ENCODE measurements around the gene ELOVL1.

The ELOVL1 gene

DNA sequence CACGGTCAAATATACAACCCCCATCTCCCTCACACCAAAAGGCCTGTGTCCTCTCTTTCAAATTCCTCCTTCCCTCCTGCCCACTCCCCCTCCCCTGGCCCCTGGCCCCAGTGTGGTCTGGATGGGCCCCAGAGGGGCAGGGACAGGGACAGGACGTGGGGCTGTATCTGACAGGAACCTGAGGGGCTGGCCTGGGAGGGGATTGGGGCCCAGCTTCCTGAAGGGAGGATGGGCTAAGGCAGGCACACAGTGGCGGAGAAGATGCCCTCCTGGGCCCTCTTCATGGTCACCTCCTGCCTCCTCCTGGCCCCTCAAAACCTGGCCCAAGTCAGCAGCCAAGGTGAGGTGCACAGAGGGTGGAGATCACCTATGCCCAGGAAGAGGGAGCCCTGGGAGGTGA is 30.2 kb downstream of the ELOVL1 start, which contains the start of gene MPL:
TSS of gene MPL (plus strand) at position 231 of the 400 bp plus-strand sequence. CDS start at position 262, 31 bp downstream.
- TF ChIP-seq, protein P1, sequence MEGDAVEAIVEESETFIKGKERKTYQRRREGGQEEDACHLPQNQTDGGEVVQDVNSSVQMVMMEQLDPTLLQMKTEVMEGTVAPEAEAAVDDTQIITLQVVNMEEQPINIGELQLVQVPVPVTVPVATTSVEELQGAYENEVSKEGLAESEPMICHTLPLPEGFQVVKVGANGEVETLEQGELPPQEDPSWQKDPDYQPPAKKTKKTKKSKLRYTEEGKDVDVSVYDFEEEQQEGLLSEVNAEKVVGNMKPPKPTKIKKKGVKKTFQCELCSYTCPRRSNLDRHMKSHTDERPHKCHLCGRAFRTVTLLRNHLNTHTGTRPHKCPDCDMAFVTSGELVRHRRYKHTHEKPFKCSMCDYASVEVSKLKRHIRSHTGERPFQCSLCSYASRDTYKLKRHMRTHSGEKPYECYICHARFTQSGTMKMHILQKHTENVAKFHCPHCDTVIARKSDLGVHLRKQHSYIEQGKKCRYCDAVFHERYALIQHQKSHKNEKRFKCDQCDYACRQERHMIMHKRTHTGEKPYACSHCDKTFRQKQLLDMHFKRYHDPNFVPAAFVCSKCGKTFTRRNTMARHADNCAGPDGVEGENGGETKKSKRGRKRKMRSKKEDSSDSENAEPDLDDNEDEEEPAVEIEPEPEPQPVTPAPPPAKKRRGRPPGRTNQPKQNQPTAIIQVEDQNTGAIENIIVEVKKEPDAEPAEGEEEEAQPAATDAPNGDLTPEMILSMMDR (IDR thresholded peaks at IDR 0.05; ENCODE audit: extremely low read depth, missing control alignments) = no peak
- no peak for DNase-seq (ENCODE audit: low spot score)

DNA sequence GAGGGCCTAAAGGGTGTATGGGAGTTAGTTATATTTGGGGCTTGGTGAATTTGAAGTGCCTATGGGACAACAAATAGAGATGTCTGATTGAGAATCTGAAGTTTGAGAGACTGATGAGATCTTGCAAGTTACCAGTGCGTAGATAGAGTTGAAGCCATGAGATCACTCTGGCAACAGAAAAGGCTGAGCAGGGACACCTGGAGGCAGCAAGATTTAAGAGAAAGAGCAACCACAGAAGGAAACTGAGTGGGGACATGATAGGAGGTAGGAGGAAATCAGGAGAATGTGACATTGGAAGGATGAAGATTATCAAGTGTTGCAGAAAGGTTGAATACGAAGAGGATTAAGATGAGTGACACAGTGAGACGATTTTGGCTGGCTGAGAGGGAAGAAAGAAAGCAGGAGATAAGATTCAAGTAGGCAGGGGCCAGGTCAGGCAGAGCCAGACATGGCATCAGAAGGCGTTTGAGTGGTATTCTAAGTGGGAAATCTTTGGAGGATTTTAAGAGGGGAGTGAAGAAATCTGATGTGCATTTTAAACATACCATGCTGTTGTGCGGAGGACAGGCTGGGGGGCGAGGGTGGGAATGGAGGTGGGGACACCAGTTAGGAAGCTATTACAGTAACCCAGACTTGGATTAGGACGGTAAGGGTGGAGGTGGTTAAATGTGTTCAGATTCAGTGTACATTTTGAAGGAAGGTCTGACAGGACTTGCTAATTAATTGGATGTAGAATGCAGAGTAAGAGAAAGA is 33.2 kb downstream of the ELOVL1 start:
- TF ChIP-seq, protein P1 (IDR thresholded peaks at IDR 0.05; ENCODE audit: extremely low read depth, missing control alignments) = no peak
- no peak for DNase-seq (ENCODE audit: low spot score)

DNA sequence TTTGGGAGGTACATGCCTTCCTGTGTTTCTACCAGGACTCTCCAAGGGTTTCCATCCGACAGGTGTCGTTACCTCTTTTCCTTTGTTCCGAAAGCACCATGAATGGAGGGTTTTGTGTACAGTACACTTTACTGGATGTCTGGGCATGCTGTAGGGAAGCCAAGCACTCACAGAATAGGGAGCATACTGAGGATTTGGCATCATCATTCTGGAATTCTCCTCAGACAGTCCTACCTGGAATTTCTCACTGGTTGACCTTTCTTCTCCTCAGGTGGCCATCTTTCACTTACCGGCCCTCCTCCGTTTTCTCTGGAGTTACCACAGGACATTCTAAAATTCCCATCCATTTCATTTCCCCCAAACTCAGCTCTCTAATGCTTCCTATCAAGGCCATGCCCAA is 36.1 kb downstream of the ELOVL1 start:
- no peak for DNase-seq (ENCODE audit: low spot score)
- TF ChIP-seq, protein P1 (IDR thresholded peaks at IDR 0.05; ENCODE audit: extremely low read depth, missing control alignments) = no peak

DNA sequence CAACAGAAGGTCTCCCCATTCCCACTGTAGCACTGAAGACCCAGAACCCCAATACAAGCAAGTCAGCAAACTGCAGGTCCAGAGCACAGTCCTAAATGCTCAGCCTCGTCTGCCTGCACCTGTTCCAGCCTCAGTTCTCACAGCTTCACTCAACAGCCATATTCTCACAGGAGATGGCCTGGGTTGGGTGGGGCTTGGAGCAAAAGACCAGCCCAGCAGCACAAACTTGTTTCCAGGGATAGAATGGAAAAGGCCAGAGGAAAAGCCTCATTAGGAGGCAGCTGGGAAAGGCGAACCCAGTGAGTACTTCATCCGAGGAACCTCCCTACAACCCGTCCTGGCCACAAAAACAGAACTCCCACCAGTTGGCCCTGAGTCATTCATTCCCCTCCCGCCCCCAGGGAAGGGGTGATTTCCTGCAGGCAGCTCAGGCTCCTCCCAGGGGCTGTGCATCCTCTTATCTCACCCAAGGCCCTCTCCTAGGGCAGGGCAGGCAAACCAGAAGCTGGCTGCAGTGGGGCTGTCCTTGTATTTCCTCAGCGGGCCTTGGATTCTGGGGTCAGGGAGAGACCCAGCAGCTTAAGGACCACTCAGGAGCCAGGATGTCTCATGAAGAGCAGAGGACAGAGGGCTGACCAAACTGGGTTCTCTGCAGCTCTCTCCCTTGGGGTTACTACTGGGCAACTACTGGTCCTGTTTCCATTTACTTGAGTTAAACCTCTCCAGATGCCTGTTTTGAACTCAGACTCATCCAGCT is 37.6 kb downstream of the ELOVL1 start:
- TF ChIP-seq, protein P1 (IDR thresholded peaks at IDR 0.05; ENCODE audit: extremely low read depth, missing control alignments) = no peak
- peak; percentile 75 for DNase-seq (ENCODE audit: low spot score)

DNA sequence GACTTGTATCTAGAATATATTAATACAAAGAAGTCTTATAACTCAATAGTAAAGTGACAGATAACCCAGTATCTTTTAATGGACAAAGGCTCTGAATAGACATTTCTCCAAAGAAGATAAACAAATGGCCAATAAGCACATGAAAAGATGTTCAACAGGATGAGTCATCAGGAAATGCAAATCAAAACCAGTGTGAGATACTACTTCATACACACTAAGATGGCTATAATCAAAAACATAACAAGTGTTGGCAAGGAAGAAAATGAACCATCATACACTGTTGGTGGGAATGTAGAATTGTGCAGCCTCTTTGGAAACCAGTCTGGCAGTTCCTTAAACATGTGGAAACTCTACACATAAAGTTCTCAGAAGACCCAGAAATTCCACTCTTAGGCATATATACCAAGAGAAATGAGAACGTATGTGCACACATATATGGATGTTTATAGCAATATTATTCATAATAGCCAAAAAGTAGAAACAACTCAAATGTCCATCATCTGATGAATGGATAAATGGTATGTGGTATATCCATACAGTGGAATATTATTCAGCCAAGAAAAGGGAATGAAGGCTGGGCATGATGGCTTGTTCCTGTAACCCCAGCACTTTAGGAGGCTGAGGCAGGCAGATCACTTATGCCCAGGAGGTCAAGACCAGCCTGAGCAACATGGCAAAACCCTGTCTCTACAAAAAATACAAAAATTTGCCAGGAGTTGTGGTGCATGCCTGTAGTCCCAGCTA is 40.1 kb downstream of the ELOVL1 start:
- TF ChIP-seq, protein P1 (IDR thresholded peaks at IDR 0.05; ENCODE audit: extremely low read depth, missing control alignments) = no peak
- no peak for DNase-seq (ENCODE audit: low spot score)

DNA sequence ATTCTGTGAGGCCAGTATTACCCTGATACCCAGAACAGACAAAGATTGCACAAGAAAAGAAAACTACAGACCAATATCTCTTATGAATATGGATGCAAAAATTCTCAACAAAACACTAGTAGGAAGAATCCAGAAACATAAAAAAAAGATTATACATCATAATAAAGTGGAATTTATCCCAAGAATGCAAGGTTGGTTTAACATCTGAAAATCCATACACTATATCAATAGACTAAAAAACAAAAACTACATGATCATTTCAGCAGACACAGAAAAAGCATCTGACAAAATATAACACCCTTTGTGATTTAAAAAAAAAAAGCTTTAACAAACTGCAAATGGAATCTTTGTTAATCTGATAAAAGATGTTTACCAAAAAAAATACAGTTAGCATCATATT is 42.4 kb downstream of the ELOVL1 start:
- TF ChIP-seq, protein P1 (IDR thresholded peaks at IDR 0.05; ENCODE audit: extremely low read depth, missing control alignments) = no peak
- DNase-seq (ENCODE audit: low spot score) = no peak
